HPDE6-E6E7 (cell line): ENCODE data around the gene TECPR2.
A peak's percentile ranks its signal among the peaks of the same experiment; 100 is the strongest.
"Not testable (repeated sequence)": the region's sequence is repeated elsewhere in the genome, so short reads cannot be mapped to it uniquely, and the experiment has no call there.

Experiments used
- DNase-seq: peaks from one replicate; pipeline ENCODE4 v3.0.0; 2011; ENCODE audit warnings: missing footprints; ENCODE audit errors: extremely low spot score

The TECPR2 gene

DNA sequence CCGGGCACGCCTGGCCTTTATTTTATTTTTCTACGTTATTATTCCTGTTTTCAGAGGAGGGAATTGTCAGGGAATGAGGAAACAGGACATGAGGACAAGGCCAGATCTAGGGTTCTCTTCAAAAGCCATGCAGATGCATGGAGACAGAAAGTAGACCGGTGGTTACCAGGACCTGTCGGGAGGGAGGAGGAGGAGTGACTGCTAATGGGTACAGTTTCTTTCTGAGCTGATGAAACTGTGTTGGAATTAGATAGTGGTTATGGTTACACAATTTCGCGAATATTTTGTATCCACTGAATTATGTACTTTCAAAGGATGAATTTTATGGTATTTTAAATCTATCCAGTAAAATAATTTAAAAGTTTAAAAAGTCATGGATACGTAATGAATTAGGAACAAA, 31.9 kb upstream of the TECPR2 start:
- no peak for DNase-seq

DNA sequence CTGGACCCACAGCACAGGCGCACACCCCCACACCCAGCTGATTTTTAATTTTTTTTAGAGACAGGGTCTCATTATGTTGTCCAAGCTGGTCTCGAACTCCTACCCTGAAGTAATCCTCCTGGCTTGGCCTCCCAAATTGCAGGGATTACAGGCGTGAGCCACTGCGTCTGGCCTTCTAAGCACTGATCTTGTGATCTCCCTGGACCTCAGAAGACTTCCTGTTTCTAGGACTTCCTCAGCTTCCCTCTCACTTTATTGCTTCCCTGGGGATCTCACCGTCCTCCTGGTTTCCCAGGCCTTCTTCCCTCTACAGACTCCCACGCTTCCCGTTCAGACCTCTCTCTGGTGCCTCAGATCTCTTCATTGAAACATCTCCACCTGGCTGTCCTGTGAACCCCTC, 29.4 kb upstream of the TECPR2 start:
- no peak for DNase-seq

DNA sequence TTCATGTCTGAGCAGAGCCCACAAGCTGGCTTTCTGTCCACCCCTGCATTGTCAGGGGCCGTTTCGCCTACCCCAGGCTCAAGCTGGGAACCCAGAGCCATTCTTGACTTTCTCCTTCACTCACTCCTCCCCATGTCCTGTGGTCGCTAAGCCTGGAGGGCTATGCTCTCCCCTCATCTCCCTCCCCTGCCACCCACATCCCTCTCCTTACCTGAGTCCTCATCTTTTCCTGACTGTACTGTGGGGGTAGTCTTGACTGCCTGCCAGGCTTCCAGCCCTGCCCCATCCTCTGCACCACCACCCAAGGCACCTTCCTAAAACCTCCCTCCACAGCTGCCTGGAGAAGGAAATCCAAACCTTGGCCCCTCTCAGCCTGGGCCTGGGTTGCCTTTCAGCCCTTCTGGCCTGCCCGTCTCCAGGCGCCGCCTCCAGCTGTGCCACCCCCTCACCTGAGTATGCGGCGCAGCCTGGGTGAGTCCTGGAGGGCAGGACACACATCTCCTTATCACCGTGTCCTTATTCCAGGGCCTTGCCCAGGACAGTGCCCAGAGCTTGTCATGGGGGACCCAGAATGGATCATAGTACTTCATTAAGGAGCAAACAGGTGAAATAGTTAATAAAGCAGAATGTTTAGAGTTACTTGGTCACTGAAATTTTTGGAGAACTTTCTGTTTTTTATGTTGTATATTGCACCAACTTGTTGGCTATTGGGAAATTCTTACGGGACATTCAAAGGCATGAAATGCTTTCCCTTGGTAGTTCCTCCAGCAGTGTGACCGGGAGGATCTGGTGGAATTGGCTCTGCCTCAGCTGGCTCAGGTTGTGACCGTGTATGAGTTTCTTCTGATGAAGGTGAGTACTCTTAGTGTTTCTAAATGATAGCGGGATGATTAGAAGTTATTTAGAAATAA, 28.7 kb upstream of the TECPR2 start:
- DNase-seq = no peak

DNA sequence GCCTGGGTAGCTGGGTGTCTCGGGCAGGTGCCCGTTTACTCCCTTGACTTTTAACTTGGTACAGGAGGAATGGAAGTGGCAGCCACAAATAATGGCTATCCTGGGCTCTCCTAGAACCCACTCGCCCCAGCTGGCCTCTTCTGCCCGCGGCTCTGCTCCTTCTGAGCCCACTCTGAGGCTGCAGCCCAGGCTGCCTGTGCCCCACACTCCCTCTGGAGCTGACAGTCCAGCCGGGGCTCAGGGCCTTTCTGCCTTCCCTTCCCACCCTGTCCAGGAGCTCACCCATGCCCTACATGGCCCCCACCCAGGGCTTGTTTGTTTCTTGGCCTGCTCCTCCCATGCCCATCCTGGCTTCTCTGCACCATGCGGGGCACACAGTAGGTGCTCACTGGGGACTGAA, 27.6 kb upstream of the TECPR2 start:
- no peak for DNase-seq

DNA sequence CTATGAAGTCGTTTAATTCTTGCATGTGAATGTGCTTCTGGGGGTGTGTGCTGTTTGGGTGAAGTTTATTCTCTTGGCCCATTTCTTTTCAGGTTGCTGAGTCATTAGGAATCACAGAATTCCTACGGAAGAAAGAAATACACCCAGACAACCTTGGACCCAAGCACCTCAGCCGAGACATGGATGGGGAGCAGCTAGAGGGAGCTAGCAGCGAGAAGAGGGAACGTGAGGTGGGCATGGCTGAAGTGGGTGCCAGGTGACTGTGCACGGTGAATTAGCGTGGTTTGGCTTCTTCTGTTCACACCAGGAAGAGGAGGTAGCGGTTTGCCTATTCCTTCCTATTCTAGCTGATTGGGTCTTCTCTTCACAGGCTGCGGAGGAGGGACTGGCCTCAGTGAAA, 24.0 kb upstream of the TECPR2 start:
- no peak for DNase-seq

DNA sequence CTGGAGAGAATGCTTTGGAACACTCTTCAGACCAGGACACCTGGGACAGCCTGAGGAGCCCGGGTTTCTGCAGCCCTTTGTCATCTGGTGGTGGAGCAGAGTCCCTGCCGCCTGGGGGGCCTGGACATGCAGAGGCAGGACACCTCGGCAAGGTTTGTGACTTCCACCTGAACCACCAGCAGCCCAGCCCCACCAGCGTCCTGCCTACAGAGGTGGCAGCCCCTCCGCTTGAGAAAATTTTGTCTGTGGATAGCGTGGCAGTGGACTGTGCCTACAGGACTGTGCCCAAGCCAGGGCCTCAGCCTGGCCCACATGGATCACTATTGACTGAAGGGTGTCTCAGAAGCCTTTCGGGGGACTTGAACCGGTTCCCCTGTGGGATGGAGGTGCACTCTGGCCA, 21.2 kb upstream of the TECPR2 start:
- DNase-seq = no peak

DNA sequence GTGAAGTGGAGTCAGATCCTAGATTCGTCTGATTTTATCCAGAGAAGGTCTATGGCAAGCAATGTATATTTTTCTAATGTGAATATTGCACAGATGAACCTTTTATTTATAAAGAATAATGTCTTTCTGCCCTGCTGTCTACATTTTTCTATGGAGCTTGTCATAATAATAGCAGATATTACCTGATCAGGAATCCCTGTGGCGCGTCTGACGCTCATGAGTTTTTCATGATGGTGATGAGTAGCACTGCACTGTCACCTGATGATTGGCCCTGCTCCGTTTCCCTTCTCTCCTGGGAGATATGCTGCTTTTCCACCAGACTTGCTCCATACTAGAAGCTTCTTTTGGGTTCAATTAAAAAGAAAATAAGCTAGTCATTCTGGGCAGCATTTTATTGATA, 20.5 kb upstream of the TECPR2 start:
- DNase-seq = no peak

DNA sequence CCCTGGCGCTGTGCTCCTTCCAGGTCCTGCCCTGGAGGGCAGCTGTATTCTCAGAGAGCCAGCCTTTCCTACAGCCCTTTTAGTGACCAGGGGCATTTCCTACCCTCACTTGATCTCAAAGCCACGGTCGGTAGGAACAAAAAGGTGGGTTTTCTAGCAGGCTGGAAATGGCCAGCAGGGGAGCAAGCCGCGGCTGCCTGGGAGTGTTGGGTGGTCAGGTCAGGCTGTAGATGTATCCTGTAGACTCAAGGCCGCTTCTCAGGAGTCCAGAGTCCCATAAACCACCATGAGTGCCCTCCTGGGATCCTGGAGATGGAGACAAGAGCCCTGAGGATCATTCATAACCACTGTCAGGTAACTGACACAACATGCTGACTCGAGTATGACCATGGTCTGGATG, 18.7 kb upstream of the TECPR2 start:
- DNase-seq = no peak

DNA sequence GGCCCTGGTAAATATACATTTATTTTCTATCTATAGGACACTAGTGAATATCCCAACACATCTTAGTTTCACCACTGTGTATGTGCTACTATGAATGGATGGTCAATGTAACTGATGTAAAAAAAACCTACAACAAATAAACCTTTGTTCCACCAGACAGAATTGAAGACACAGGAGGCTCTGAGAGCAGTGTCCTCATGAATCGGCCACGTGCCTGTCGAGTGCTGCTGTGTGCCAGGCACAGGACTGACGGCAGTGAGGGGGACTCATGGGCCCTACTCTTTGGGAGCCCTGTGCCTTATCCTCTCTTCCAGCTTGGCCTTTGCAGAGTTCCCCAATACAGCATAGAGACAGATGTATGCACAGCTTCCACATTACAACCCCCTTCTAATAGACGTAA, 18.3 kb upstream of the TECPR2 start:
- DNase-seq = no peak

DNA sequence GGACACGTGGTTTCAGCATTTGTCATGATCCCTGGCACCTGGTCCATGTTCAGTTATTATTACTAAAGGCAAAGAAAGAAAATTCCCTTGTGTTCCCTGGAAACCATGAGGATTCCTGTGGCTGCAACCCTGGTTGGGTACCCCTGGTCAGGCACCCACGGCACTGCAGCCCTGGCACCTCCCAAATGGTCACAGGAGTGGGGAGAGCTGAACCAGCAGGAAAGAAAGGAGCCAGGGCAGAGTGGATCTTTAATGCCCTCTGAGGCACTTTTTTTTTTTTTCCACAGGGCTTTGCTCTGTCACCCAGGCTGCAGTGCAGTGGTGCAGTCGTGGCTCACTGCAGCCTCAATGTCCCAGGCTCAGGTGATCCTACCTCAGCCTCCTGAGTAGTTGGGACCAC, 17.5 kb upstream of the TECPR2 start:
- DNase-seq = no peak

DNA sequence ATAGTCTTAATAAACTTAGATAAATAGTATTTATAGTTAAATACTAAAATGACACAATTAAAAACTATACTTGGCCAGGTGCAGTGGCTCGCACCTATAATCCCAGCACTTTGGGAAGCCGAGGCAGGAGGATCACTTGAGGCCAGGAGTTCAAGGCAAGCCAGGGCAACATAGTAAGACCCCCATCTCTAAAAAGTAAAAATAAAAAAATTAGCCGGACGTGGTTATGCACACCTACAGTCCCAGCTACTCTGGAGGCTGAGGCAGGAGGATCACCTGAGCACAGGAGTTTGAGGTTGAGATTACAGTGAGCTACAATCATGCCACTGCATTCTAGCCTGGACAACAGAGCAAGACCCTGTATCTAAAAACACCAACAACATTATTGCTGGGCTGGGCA, 16.1 kb upstream of the TECPR2 start:
- no peak for DNase-seq

DNA sequence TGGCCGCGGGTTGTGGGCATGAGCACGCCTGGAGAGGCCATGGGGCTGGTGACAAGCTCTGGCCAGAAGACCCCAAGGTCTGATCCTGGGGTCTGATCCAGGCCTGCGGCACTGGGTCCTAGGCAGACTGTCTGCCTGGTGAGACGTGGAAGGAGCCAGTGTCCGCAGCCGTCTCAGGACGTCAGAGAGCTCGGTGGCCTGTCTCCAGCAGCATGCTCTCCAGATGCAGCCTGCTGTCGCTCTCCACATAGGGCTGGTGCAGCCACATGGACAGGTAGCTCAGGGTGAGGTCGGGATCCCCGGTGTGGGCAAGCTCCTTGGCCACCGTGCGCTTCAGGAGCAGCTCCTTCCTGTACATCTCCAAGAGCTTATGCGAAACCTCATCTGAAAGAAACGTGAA, 14.4 kb upstream of the TECPR2 start:
- no peak for DNase-seq

DNA sequence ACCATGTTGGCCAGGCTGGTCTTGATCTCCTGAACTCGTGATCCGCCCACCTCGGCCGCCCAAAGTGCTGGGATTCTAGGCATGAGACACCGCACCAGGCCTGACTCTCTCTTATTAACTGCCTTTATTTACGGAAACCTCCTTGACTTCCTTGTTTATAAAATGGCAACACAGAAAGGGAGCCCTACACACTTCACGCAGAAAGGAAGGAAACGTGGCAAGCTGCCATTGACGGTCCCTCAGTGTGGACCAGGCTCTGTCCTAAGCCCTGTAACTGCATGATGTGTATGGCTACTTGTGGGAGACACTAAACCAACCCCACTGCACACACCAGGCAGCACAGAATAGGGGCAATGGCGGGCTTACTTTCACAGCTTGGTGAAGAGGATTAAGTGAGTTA, 11.7 kb upstream of the TECPR2 start:
- DNase-seq = no peak

DNA sequence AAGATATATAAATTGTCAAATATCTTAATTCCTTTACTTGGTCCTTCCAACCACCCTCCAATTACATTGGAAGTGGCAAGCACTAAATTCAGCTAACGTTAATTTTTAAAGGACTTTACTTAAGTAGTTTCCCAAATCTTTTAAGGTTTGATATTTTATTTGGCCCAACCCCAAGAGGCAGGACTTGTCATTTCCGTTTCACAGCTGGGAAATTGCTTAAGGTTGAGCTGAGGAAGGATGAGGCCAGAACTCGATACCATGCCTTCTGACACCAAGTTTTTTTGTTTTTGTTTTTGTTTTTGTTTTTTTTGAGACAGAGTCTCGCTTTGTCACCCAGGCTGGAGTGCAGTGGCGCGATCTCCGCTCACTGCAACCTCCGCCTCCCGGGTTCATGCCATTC, 11.1 kb upstream of the TECPR2 start:
- DNase-seq = not testable (repeated sequence)

DNA sequence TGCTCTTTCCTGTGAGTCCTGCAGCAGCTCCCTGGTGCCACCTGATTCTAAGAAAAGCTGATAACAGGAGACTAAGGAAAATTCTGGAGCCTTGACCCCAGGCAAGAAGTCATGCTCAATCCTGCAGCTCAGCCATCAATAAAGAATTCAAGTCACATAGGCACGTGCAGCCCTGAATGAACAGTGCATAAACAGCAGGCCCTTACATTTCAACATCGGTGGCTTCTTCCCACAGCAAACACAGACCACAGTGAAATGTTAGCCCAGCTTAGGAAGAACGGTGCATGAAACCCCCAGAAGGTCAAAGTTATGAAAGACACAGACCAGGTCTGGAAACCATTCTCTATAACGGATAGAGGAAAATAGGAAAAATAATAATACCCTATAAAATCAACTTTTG, 10.5 kb upstream of the TECPR2 start:
- no peak for DNase-seq

DNA sequence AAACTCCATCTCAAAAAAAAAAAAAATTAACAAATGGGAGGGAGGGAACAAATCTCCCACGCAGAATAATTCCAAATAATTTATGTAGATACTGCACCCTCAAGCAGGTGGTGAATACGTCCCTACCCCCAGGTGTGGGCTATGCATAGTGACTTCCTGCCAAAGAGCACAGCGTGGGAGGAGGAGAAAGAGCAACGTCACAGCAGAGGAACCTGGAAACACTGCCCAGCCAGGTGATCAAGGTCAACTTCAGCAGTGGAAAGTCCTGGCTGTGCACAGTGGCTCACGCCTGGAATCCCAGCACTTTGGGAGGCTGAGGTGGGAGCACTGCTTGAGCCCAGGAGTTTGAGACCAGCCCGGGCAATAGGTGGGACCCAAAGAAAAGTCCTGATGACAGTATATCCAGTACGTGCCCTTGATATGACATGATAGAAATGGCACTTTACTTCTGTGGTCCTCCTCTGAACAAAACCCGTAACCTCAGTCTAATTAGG, 9.6 kb upstream of the TECPR2 start:
- DNase-seq = no peak

DNA sequence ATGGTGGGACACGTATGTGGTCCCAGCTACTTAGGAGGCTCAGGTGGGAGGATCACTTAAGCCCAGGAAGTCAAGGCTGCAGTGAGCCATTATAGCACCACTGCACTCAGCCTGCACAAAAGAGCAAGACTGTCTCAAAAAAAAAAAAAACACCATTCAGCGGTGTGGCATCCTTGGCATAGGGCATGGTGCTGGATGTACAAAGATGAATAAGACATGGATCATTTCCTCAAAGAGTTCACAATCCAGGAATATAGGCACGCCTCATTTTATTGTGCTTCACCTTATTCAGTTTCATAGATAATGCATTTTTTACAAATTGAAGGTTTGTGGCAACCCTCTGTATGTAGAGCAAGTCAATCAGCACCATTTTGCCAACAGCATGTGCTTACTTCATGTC, 6.5 kb upstream of the TECPR2 start:
- no peak for DNase-seq

DNA sequence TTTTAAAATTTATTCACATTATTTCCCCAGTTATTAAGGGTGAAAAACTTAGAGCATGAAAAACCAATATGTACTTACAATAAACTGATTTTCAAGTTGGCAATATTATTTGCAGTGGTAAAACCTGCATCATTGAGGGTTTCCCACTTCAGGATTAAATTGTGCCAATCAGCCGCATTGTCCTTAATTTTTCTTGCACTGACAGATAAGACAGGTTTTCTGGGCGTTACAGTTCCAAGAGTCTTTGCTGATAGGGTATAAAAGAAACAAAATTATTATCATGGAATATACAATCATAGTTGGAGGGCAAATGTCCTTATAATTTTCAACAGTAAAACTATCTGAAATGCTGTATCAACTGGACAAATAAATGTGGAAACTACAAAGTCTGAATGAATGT, 3.4 kb upstream of the TECPR2 start:
- no peak for DNase-seq

DNA sequence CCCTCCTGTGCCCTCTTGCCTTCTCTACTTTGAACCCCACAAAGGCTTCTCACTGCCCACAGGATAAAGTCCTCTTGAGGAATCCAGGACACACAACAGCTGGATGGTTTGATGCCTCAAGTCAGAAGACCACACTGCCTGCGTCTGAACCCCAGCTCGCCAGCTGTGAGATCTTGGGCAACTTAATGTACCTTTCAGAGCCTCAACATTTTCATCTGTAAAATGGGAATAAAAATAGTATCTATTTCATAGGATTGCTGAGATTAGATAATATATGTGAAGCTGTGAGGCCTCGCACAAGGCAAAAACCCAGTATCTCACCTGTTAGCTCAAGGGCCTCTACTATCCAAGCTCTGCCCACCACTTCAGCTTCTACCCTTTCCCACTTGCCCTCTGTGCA, 2.4 kb upstream of the TECPR2 start:
- DNase-seq = no peak

DNA sequence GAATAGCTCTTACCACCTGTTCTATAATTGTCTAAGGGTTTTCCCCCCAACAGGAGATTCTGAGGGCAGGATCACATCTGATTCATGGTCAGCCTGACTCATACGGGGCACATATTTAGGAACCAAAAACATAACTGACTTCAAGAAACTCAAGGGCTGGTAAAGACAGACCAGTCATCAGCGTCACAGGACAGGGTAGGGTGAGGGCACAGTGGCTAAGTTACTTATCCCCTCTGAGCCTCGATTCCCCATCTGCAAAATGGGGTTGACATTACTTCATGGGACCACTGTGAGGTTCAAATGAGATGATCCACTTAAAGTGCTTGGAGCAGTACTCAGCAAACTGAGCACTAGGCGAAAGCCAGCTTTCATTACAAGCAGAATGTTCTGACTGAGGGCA, 657 bp upstream of the TECPR2 start:
- peak; percentile 37 for DNase-seq

DNA sequence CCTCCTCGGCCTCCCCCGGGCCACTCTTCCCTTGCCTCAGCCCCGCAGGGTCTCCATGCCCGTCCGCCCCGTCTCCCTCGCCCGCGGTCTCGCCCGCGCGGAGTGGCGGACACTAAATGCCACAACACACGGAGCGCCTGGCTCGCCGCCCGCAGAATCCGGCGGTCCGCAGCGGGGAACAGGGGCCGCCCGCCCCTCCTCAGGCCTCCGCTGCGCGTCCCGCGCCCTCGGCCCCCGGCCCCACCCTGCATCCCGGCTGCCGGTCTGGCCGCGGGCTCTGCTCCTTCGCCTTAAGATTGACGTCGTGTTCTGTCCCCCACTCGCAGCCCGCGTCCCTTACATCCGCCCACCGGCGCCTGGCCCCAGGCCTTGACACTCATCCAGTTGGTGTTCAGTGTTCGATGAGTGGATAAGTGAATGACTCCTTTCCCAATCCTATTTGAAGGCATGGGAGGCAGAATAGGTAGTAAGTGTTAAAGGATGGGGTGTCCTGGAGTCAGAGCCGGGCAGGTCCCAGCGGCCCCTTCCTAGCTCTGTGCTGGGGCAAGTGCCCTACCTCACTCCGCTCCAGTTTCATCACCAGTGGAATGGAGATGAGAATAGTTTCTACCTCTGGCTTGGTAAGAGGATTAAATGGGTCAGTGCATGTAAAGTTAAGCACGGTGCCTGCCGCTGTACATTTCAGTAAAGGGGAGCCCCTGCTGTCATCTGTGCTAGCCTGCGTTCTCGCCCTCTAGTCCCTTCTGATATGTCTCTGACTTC, 622 bp downstream of the TECPR2 start:
- DNase-seq = peak; percentile 39

DNA sequence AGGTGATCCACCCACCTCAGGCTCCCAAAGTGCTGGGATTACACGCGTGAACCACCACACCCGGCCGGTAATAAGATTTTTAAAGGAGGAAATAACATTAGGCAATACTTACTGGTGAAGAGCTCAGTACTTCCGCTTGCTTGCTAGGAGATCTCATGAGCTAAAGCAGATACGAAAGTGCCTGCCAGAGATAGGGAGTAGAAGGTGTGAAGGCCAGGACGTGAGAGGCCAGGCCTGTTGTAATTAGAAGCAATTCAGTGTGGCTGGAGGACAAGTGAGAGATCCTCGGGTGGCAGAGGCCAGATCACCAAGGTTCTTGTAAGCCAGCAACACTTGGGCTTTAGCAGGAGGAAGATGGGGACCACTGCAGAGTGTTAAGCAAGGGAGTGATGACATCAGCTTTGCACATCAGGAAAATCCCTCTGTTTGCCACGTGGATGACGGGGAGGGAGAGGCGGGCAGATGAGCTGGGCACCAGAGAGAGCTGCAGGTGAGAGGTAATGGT, 7.6 kb downstream of the TECPR2 start:
- DNase-seq = no peak

DNA sequence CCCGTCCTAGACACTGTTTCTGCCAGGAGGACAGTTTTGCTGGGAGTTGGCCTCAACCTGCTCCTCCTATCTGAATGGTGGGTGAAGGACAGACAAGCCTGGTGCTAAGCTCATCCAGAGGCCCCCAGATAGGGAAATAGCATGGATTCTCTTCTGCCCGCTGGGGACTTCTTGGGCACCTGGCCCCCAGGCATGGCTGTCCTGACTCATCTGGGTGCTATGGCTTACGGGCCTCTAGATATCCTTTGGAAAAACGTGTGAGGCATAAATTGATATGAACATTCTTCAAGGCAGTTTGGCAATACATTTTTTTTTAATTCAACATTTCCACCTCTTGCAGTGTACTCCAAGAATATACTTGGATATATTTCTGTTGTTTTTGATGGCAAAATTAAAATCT, 8.6 kb downstream of the TECPR2 start:
- DNase-seq = no peak
